H1 (cell line): ENCODE data around the gene TSPAN33. TPM values are rescaled to one million over a fixed set of nuclear protein-coding genes. Genes with fewer than 3 reads are reported as not detected.

Experiments used
- CTCF ChIA-PET: fragments of 300-600 bp; sonication (Branson Sonifier 250); formaldehyde crosslinking; loops from one replicate; lab custom pipeline; 2021; ENCODE audit not compliant: partially characterized antibody; lab: Charles Lee
- POLR2A ChIA-PET: fragments of 300-600 bp; sonication (Branson Sonifier 250); formaldehyde crosslinking; loops from one replicate; lab custom pipeline; 2021; ENCODE audit warnings: inconsistent platforms; ENCODE audit not compliant: partially characterized antibody; lab: Charles Lee
- DNase-seq, 2 experiments: peaks; one replicate each; pipeline versions ENCODE4 v3.0.0 to v3.0.0-alpha.2; 2010 to 2022; ENCODE audit warnings: low spot score in 2 of 2, low read depth in 1 of 2, mixed read lengths in 1 of 2
- FAIRE-seq: peaks from 2 replicates; lab custom pipeline; 2011; peaks lifted over from hg19 to GRCh38; lab: Jason Lieb, UNC
- H2AFZ ChIP-seq: 2 replicates; pipeline ENCODE4 v1.8.1; 2012; ENCODE audit warnings: low read length, inconsistent platforms
- H2AK5ac ChIP-seq: 2 replicates; pipeline ENCODE4 v1.6.1; 2013; ENCODE audit warnings: low read depth, low read length
- H2BK120ac ChIP-seq: replicated peaks from 2 replicates; pipeline ENCODE3; 2013; ENCODE audit warnings: low read depth, low read length, inconsistent platforms
- H2BK12ac ChIP-seq: 2 replicates; pipeline ENCODE4 v1.6.1; 2013; ENCODE audit warnings: low read depth, low read length
- H2BK15ac ChIP-seq: 2 replicates; pipeline ENCODE4 v1.6.1; 2013; ENCODE audit warnings: low read length
- H2BK20ac ChIP-seq: 2 replicates; pipeline ENCODE4 v1.6.1; 2013; ENCODE audit warnings: low read length
- H2BK5ac ChIP-seq: 2 replicates; pipeline ENCODE4 v1.6.1; 2013; ENCODE audit warnings: low read depth, low read length
- H3K14ac ChIP-seq: 2 replicates; pipeline ENCODE4 v1.6.1; 2013; ENCODE audit warnings: inconsistent platforms; ENCODE audit not compliant: insufficient read length
- H3K18ac ChIP-seq: 2 replicates; pipeline ENCODE4 v1.6.1; 2013; ENCODE audit warnings: low read length; ENCODE audit errors: extremely low read depth
- H3K23ac ChIP-seq: 2 replicates; pipeline ENCODE4 v1.6.1; 2013; ENCODE audit warnings: inconsistent platforms; ENCODE audit not compliant: insufficient read length
- H3K23me2 ChIP-seq: 2 replicates; pipeline ENCODE4 v1.6.1; 2013; ENCODE audit warnings: low read depth, low read length
- H3K27ac ChIP-seq: 2 replicates; pipeline ENCODE4 v1.6.1; 2011; ENCODE audit warnings: low read depth, low read length, inconsistent platforms
- H3K27me3 ChIP-seq, 4 experiments: replicated peaks in 1 of 4; 1 replicate in 1 of 4; 2 replicates in 3 of 4; pipeline versions ENCODE4 v1.6.1 to v1.8.1; 2011 to 2013; ENCODE audit warnings: low read length in 3 of 4, mild to moderate bottlenecking in 3 of 4, inconsistent platforms in 2 of 4, mixed read lengths in 2 of 4, moderate library complexity in 1 of 4; ENCODE audit not compliant: control insufficient read depth in 3 of 4, insufficient read depth in 3 of 4; ENCODE audit errors: extremely low read depth in 1 of 4
- H3K36me3 ChIP-seq, 4 experiments: 2 replicates each; pipeline versions ENCODE4 v1.6.1 to v1.8.1; 2011 to 2013; ENCODE audit warnings: mild to moderate bottlenecking in 4 of 4, low read length in 3 of 4, moderate library complexity in 2 of 4, control low read depth in 1 of 4, inconsistent platforms in 1 of 4; ENCODE audit not compliant: insufficient read depth in 4 of 4, control insufficient read depth in 2 of 4
- H3K4ac ChIP-seq: replicated peaks from 2 replicates; pipeline ENCODE3; 2013; ENCODE audit warnings: low read length, low read depth, mixed read lengths, inconsistent platforms; ENCODE audit not compliant: insufficient read length
- H3K4me1 ChIP-seq, 4 experiments: replicated peaks in 1 of 4; 1 replicate in 1 of 4; 2 replicates in 3 of 4; pipeline versions ENCODE4 v1.6.1 to v1.8.1; 2011 to 2013; ENCODE audit warnings: low read length in 3 of 4, inconsistent platforms in 2 of 4, mixed read lengths in 1 of 4; ENCODE audit not compliant: insufficient read depth in 4 of 4, control insufficient read depth in 3 of 4
- H3K4me2 ChIP-seq, 2 experiments: 2 replicates each; pipeline versions ENCODE4 v1.6.1 to v1.8.1; 2011 to 2013; ENCODE audit warnings: low read depth in 2 of 2, low read length in 2 of 2, control low read depth in 1 of 2, inconsistent platforms in 1 of 2, mild to moderate bottlenecking in 1 of 2; ENCODE audit not compliant: insufficient read depth in 1 of 2
- H3K4me3 ChIP-seq, 4 experiments: fragments of 200-600, 300-600 bp in 1 of 4; sonication (generic), shearing (Covaris generic), sonication (Bioruptor Twin) in 1 of 4; 2 replicates each; pipeline versions ENCODE4 v1.5.1 to v1.8.1; 2011 to 2016; ENCODE audit warnings: low read length in 4 of 4, low read depth in 3 of 4, control low read depth in 2 of 4, inconsistent platforms in 2 of 4, mild to moderate bottlenecking in 2 of 4, mixed read lengths in 1 of 4, moderate library complexity in 1 of 4; ENCODE audit not compliant: insufficient read depth in 2 of 4; ENCODE audit errors: extremely low read depth in 1 of 4
- H3K56ac ChIP-seq: replicated peaks from 2 replicates; pipeline ENCODE3; 2013; ENCODE audit warnings: low read depth, mild to moderate bottlenecking, mixed read lengths, low read length, inconsistent platforms; ENCODE audit not compliant: insufficient read length
- H3K79me1 ChIP-seq: 2 replicates; pipeline ENCODE4 v1.6.1; 2013; ENCODE audit warnings: low read depth, low read length, control low read depth
- H3K79me2 ChIP-seq, 2 experiments: 2 replicates each; pipeline versions ENCODE4 v1.6.1 to v1.8.1; 2012 to 2013; ENCODE audit warnings: low read length in 2 of 2, mild to moderate bottlenecking in 2 of 2, inconsistent platforms in 1 of 2; ENCODE audit not compliant: insufficient read depth in 2 of 2, control insufficient read depth in 1 of 2
- H3K9ac ChIP-seq, 4 experiments: replicated peaks in 1 of 4; 1 replicate in 1 of 4; 2 replicates in 3 of 4; pipeline versions ENCODE4 v1.6.1 to v1.8.1; 2011 to 2013; ENCODE audit warnings: low read depth in 3 of 4, low read length in 3 of 4, control low read depth in 2 of 4, mild to moderate bottlenecking in 2 of 4, moderate library complexity in 2 of 4, inconsistent platforms in 1 of 4; ENCODE audit errors: extremely low read depth in 1 of 4
- H3K9me3 ChIP-seq, 2 experiments: 2 replicates each; pipeline versions ENCODE4 v1.6.1 to v1.8.1; 2012 to 2013; ENCODE audit warnings: mild to moderate bottlenecking in 2 of 2, moderate library complexity in 2 of 2, control low read depth in 1 of 2, inconsistent platforms in 1 of 2, low read depth in 1 of 2, low read length in 1 of 2, mixed read lengths in 1 of 2; ENCODE audit not compliant: insufficient read depth in 2 of 2
- H4K20me1 ChIP-seq, 2 experiments: replicated peaks in 1 of 2; 2 replicates each; pipeline versions ENCODE3 to v1.8.1; 2011 to 2013; ENCODE audit warnings: inconsistent platforms in 2 of 2, low read length in 2 of 2, mild to moderate bottlenecking in 1 of 2; ENCODE audit not compliant: insufficient read depth in 2 of 2, control insufficient read depth in 1 of 2
- H4K5ac ChIP-seq: 2 replicates; pipeline ENCODE4 v1.6.1; 2013; ENCODE audit warnings: low read length, low read depth, mixed read lengths, inconsistent platforms; ENCODE audit not compliant: insufficient read length
- H4K8ac ChIP-seq: 2 replicates; pipeline ENCODE4 v1.8.0; 2013; ENCODE audit warnings: mild to moderate bottlenecking, moderate library complexity, low read length, inconsistent platforms; ENCODE audit not compliant: insufficient read depth; ENCODE audit errors: extremely low read depth
- H4K91ac ChIP-seq: replicated peaks from 2 replicates; pipeline ENCODE3; 2013; ENCODE audit warnings: low read length, mixed read lengths, inconsistent platforms; ENCODE audit not compliant: insufficient read length
- FOSL1 ChIP-seq: IDR thresholded peaks from 2 replicates; pipeline ENCODE4 v1.6.1; 2011; ENCODE audit warnings: mild to moderate bottlenecking, low read depth, low read length, moderate library complexity; ENCODE audit not compliant: insufficient read depth
- SUZ12 ChIP-seq: fragments of 200-600 bp; sonication (generic); IDR thresholded peaks from 2 replicates; pipeline ENCODE4 v1.6.1; 2012; ENCODE audit warnings: mild to moderate bottlenecking, inconsistent platforms, low read length, moderate library complexity, mixed read lengths
- TAF1 ChIP-seq: IDR thresholded peaks from 2 replicates; pipeline ENCODE4 v1.6.1; 2011; ENCODE audit warnings: mild to moderate bottlenecking, low read depth, low read length
- WGBS, 2 experiments: shearing (Covaris generic) in 1 of 2; methylation state at CpG; one replicate each; pipeline versions ENCODE4 v1.1.6 to v1.1.7; 2013 to 2015; ENCODE audit warnings: low lambda C conversion rate in 2 of 2, mixed read lengths in 2 of 2, inconsistent platforms in 1 of 2, low coverage in 1 of 2, missing lambda C conversion rate in 1 of 2; ENCODE audit not compliant: insufficient replicate concordance in 2 of 2, insufficient coverage in 1 of 2, insufficient read length in 1 of 2; ENCODE audit errors: extremely low coverage in 1 of 2, missing lambda C conversion rate in 1 of 2; 5-methylcytosine and 5-hydroxymethylcytosine counted together
- polyA plus RNA-seq, 7 experiments: library from polyadenylated mRNA; depleted of rRNA in 3 of 7; stranded (reverse) in 5 of 7; unstranded in 2 of 7; fragments of >200 nt in 5 of 7; fragments of 200-250 nt in 2 of 7; gene quantifications; 1 replicate in 5 of 7; 2 replicates in 1 of 7; 4 replicates in 1 of 7; pipeline versions ENCODE4 v1.2.1 to v1.2.3, GENCODE V29; 2011 to 2013; ENCODE audit warnings: missing spikeins in 2 of 7, mixed read lengths in 2 of 7
- total RNA-seq: library from RNA; stranded (reverse); fragmentation: NEBNext Ultra II Directional; extraction: Animal tissue kit (Norgen Biotek cat#: 25700); gene quantifications from 2 replicates; pipeline ENCODE4 v1.2.1, GENCODE V29; 2021

Gene TSPAN33
- total and polyA plus RNA-seq, 2 of the 8 experiments (the other 6 are each of a cell fraction or from before 2014, with no cell fraction given) = 42.8 to 47.1 TPM

DNA sequence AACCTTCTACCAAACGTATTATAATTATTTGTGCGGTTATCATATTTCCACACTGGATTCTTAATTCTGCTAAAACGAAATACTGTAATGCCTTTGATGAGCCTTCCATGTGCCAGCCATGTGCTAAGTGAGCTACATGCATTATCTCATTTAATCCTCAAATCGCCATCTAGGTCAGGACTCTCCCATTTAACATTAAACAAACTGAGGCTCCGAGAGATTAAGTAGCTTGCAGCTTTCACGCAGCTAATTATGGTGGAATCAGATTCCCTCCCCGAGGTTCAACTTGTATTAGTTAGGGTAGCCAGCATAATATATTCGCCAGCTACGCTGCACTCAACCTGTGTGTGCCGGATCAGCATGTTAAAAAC lies 798 bp upstream of the TSPAN33 start:
- ChIA-PET POLR2A (interaction anchor here (0.7 to 1.8 kb wide), 5 partner anchors 14 to 89 kb away, joined by 3 to 11 read pairs (median 4); no protein-coding TSS in a partner anchor), CTCF (interaction anchor here (0.8 to 1.5 kb wide), 6 partner anchors 11 to 70 kb away, joined by 3 to 7 read pairs (median 4); no protein-coding TSS in a partner anchor)
- no peak for DNase-seq
- Histone ChIP-seq H3K36me3 (no peaks in the 10 kb centered on the region), H3K56ac (no peak overlapping the region), H3K23me2 (peaks cover 6% of the 10 kb centered on the region), H3K4me3 (peak overlapping the region; percentile 43 to 74 (median 54)), H3K9ac (peak overlapping the region in 1 of 4 experiments; percentile 53; a peak in 1 of 7 replicates), H3K79me2 (no peaks in the 10 kb centered on the region), H3K18ac (no peak overlapping the region), H3K4ac (no peak overlapping the region), H3K14ac (no peak overlapping the region), H3K4me1 (peaks cover 0 to 4% (median 2%) of the 10 kb centered on the region in 4 experiments; a peak in 4 of 7 replicates), H2AK5ac (no peak overlapping the region), H3K27me3 (peaks cover 0 to 10% (median 3%) of the 10 kb centered on the region in 4 experiments; a peak in 4 of 7 replicates), H2BK5ac (no peak overlapping the region), H3K27ac (no peak overlapping the region), H2BK12ac (no peak overlapping the region), H2AFZ (no peak overlapping the region), H2BK15ac (no peak overlapping the region), H2BK20ac (no peak overlapping the region), H4K5ac (no peak overlapping the region), H3K23ac (no peak overlapping the region), H4K20me1 (no peaks in the 10 kb centered on the region), H3K4me2 (peak overlapping the region; percentile 94 to 99), H3K9me3 (no peaks in the 10 kb centered on the region), H4K91ac (no peak overlapping the region), H4K8ac (no peak overlapping the region), H3K79me1 (peaks cover 3% of the 10 kb centered on the region; the same call in 1 of the 2 replicates), H2BK120ac (no peak overlapping the region)
- WGBS, 2 experiments = 48 to 100% methylated on average over 2 to 10 of the region's 10 CpGs
- FAIRE-seq = no peak
- no peak for TF ChIP-seq TAF1
- TF ChIP-seq FOSL1 = no peak
- no peak for TF ChIP-seq SUZ12
